Measurements from ENCODE around the gene HDGFL3.

DNA sequence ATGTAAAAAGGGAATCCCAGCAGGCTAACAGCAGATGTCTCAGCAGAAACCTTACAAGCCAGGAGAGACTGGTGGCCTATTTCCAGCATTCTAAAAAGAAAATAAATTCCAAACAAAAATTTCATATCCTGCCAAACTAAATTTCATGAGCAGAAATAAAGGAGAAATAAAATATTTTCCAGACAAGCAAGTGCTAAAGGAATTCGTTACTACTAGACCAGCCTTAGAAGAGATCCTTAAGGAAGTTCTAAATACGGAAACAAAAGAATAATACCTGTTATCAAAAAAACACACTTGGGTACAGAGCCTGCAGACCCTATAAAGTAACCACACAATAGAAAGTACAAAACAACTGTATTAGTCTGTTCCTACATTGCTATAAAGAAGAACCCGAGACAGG, 41.4 kb downstream of the HDGFL3 start:
- TF ChIP-seq, protein P1, sequence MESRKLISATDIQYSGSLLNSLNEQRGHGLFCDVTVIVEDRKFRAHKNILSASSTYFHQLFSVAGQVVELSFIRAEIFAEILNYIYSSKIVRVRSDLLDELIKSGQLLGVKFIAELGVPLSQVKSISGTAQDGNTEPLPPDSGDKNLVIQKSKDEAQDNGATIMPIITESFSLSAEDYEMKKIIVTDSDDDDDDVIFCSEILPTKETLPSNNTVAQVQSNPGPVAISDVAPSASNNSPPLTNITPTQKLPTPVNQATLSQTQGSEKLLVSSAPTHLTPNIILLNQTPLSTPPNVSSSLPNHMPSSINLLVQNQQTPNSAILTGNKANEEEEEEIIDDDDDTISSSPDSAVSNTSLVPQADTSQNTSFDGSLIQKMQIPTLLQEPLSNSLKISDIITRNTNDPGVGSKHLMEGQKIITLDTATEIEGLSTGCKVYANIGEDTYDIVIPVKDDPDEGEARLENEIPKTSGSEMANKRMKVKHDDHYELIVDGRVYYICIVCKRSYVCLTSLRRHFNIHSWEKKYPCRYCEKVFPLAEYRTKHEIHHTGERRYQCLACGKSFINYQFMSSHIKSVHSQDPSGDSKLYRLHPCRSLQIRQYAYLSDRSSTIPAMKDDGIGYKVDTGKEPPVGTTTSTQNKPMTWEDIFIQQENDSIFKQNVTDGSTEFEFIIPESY (IDR thresholded peaks at IDR 0.05) = no peak
- TF ChIP-seq MYC (IDR thresholded peaks at IDR 0.05; ENCODE audit: insufficient read depth, insufficient read length, insufficient replicate concordance, low read length, severe bottlenecking) = no peak
- TF ChIP-seq, protein P2, sequence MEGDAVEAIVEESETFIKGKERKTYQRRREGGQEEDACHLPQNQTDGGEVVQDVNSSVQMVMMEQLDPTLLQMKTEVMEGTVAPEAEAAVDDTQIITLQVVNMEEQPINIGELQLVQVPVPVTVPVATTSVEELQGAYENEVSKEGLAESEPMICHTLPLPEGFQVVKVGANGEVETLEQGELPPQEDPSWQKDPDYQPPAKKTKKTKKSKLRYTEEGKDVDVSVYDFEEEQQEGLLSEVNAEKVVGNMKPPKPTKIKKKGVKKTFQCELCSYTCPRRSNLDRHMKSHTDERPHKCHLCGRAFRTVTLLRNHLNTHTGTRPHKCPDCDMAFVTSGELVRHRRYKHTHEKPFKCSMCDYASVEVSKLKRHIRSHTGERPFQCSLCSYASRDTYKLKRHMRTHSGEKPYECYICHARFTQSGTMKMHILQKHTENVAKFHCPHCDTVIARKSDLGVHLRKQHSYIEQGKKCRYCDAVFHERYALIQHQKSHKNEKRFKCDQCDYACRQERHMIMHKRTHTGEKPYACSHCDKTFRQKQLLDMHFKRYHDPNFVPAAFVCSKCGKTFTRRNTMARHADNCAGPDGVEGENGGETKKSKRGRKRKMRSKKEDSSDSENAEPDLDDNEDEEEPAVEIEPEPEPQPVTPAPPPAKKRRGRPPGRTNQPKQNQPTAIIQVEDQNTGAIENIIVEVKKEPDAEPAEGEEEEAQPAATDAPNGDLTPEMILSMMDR (IDR thresholded peaks at IDR 0.05 in 2 of 3, conservative IDR thresholded peaks at IDR 0.05 in 1 of 3; ENCODE audit: control insufficient read depth in 2 of 3, extremely low read depth in 1 of 3, insufficient read depth in 1 of 3, low read depth in 3 of 3, low read length in 3 of 3) = no peak
- TF ChIP-seq EGR1 (IDR thresholded peaks at IDR 0.05; ENCODE audit: borderline replicate concordance in 1 of 2, low read depth in 2 of 2, low read length in 2 of 2) = no peak
- no peak for TF ChIP-seq SRF (IDR thresholded peaks at IDR 0.05; ENCODE audit: low read depth in 2 of 2, low read length in 2 of 2)
- TF ChIP-seq ZNF24 (IDR thresholded peaks at IDR 0.05) = no peak
- TF ChIP-seq, protein P3, sequence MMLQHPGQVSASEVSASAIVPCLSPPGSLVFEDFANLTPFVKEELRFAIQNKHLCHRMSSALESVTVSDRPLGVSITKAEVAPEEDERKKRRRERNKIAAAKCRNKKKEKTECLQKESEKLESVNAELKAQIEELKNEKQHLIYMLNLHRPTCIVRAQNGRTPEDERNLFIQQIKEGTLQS (IDR thresholded peaks at IDR 0.05; ENCODE audit: borderline replicate concordance, extremely low read depth, low read depth, low read length) = no peak
- TF ChIP-seq NR2C2 (IDR thresholded peaks at IDR 0.05; ENCODE audit: borderline replicate concordance, control insufficient read depth, insufficient read length, low read depth) = no peak
- TF ChIP-seq SMARCA5 (IDR thresholded peaks at IDR 0.05) = no peak
- TF ChIP-seq, protein P4, sequence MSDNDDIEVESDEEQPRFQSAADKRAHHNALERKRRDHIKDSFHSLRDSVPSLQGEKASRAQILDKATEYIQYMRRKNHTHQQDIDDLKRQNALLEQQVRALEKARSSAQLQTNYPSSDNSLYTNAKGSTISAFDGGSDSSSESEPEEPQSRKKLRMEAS (IDR thresholded peaks at IDR 0.05; ENCODE audit: low read depth, low read length) = no peak
- no peak for TF ChIP-seq SIN3A (IDR thresholded peaks at IDR 0.05; ENCODE audit: low read depth, low read length)
- no peak for TF ChIP-seq TAF1 (IDR thresholded peaks at IDR 0.05; ENCODE audit: borderline replicate concordance, low read depth, low read length)
- TF ChIP-seq EP300 (IDR thresholded peaks at IDR 0.05; ENCODE audit: borderline replicate concordance in 1 of 2, control insufficient read depth in 1 of 2, low read depth in 2 of 2, low read length in 2 of 2) = no peak
- TF ChIP-seq NFXL1 (IDR thresholded peaks at IDR 0.05; ENCODE audit: borderline replicate concordance) = no peak
